Measurements from ENCODE around the gene C4orf51.

Gene C4orf51

DNA sequence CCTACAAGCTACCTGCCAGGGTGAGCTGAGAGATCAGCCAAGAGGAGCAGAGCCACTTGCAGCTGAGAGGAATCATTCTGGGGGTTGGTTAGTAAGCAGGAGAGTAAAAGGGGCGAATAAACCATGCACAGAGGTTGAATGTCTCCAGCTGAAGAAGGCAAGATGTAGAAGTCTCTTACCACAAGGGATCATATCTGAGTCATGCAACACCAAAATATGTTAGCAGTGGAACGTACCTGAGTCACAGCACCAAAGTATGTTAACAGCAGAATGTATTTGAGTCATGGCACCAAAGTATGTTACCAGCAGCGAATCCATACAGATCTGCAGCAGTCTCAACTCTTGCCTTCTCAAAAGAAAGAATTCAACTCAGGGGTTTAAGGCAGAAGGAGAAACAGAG is 29.9 kb downstream of the C4orf51 start:
- DNase-seq (ENCODE audit: low spot score) = no peak

DNA sequence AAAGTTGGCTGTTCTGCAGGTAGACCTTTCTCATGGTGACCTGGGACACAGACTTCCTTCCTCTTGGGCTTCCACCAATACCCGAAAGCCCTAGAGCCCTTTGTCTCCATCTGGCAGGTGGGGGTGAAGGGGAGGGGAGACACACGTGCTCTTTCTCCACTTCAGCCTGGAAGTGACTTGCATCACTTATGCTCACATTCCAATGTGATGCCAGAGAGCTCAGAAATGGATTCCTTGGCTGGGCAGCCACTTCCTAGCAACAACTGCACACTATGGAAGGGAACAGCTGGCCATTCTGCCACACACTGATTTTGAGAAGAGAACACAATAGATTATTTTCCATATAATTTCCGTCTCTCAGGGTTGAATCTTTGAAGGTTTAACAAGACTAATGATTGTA is 36.3 kb downstream of the C4orf51 start:
- no peak for DNase-seq (ENCODE audit: low spot score)

DNA sequence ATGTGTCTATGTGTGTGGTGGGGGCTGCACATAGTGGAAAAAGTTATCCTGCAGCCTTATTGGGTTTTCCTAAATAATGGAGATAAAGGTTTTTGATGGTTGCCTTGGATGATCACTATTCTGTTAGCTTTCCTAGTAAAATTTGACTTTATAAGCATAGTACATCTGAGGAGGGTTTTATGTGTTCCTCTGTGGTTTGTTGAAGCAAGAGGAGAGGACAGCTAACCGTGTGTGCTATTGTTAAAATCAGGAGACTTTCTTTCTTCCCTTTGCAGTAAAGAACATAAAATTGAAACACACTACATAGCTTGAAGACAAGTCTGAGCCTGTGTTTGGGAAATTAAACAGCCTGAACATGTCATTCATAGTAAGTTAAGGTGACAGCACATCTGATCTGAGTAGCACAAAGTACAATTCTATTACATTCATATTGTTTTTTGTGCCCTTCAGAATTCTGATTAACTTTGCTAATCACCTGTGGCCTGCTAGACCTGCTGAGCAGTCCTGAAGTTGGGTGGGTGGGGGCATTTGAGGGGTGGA is 36.8 kb downstream of the C4orf51 start:
- DNase-seq (ENCODE audit: low spot score) = no peak

DNA sequence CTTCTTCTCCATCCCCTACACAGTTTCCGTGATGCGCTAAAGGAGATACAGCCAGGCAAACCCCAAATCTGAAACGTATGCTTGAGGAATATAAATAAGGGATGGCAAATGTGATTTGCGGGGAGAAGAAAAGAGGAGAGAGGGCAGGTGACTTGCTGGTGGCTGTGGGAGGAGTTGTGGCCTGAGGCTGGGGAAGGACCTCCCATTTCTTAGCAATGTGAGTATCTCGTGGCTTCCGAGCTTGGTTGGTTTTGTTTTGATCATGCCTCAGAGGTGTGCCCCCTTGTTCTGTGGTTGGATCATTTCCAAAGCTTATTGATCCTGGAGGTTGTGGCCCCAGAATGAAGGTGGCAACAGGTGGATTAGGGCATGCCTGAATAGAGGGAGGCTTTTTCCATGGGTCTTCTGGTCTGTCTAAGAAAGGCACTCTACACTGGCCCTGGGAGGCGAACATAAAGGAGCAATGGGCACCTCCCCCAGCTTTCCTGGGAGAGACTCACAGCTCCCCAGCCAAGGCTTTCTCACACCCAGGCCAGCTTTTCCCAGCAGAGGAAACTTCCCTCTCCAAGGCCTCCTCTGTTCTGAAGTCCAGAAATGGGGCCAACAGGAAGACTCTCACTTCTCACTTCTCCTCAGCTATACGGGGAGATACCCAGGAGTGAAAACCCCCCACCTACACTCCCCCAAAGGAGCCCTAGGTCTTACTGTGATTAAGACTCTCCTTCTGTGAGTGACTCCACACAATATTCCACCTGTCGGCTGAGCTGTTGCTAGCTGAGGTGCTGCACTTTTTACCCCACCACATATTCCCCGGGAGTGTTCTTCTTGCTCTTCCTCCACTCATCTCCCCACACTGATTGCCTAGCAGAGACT is 40.0 kb downstream of the C4orf51 start:
- DNase-seq (ENCODE audit: low spot score) = no peak

GRCh38 chr4:145720656-145721055 is 40.7 kb downstream of the C4orf51 start:
- DNase-seq (ENCODE audit: low spot score) = no peak

DNA sequence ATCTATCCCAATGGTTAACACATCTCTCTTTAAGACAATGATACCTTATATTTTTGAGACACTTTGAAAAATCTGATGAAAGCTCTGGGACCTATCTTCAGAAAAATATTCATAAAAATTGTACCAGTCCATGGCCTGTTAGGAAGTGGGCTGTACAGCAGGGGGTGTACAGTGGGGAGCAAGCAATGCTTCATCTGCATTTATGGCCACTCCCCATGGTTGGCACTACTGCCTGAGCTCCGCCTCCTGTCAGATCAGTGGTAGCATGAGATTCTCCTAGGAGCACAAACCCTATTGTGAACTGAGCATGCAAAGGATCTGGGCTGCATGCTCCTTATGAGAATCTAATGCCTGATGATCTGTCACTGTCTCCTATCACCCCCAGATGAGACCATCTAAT is 42.6 kb downstream of the C4orf51 start:
- peak; percentile 49 for DNase-seq (ENCODE audit: low spot score)

DNA sequence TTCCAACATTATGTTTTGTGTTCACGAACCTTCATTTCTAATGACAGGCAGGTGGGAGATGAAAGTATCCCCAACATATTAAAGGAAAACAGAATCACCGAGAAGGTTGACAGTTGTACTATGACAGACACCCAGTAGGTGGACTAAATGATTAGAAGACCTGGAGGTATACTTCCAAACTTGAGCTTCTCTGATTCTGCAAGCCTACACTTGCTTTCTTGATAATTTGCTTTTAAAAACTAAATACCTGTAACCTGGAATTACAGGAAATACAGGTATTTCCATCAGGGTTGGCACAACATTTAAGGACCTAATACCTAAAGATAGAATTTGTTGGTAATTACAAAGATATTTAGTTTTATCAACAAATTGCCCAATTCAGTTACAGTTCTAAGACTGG is 43.4 kb downstream of the C4orf51 start:
- DNase-seq (ENCODE audit: low spot score) = no peak

DNA sequence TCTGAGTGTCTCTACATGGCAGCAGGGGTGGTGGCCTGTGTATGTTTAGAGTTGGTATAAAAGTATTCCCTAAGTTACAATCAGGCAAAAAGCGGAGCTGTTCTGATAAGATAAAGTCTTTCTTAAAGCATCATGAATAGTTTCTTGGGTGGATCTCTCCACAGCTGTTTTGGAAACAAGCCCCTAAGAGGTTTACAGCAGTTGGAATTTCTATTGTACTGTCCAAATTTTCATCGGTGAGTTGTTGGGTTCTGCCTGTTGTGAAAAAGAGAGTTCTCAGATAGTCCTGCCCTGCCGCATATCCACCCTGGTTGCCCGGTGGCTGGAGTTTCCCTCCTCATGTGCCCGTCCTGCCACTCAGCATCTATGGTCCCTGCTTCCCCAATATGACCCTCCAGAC is 50.1 kb downstream of the C4orf51 start:
- no peak for DNase-seq (ENCODE audit: low spot score)

GRCh38 chr4:145731028-145731427 is 51.1 kb downstream of the C4orf51 start:
- DNase-seq (ENCODE audit: low spot score) = no peak

GRCh38 chr4:145732001-145732815 is 52.3 kb downstream of the C4orf51 start:
- DNase-seq (ENCODE audit: low spot score) = no peak

DNA sequence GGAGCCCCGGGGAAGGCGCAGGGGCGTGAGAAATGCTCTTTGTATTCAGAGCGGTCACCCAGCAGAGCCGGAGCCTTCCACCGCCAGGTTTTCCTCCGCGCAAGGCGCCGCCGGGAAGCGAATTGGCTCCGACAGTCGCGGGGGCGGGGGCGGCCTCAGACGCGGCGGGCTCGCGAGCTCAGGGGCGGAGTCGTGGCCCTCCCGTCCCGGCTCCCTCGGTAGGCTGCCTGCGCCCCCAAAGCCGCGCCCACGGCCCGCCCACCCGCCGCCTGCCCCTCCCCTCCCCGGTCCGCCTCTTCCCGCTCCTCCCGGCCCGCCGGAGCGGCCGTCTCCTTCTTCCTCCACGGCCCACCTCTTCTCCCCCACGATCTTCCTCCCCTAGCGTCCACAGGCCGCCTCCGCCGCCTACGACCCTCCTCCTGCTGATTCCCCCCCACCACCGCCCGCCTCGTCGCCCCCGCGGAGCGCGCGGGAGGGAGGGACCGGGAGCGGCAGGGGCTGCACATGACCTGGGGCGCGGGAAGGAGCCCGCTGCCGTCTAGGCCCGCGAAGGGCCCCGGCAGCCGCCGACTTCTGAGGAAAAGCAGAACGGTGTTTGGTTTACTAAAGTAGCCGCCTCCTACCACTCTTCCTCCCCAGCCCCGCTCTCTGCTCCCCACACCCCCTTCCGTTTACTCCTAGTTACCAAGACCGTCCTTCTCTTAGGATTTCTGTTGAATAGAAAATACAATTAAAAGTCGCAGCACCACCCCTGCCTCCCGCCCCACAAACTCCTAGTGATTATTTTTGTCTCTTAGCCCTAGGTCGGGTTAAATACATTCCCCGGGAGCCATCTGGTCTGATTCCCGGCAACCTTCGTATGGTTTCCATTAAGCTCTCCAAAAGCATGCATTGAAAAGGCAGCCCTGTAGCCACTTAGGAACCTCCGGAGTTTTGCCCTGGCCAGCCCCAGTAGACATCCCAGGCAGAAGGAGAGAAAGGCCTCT is 53.2 kb downstream of the C4orf51 start:
- DNase-seq (ENCODE audit: low spot score) = peak; percentile 64

GRCh38 chr4:145734031-145734430 is 54.1 kb downstream of the C4orf51 start:
- no peak for DNase-seq (ENCODE audit: low spot score)

- DNase-seq (ENCODE audit: low spot score) = no peak
Observed at GRCh38 chr4:145734576-145735346, 54.8 kb downstream of the C4orf51 start.

- DNase-seq (ENCODE audit: low spot score) = no peak
Observed at GRCh38 chr4:145735347-145735675, 55.4 kb downstream of the C4orf51 start.

- no peak for DNase-seq (ENCODE audit: low spot score)
Observed at GRCh38 chr4:145735827-145736226, 55.9 kb downstream of the C4orf51 start.

DNA sequence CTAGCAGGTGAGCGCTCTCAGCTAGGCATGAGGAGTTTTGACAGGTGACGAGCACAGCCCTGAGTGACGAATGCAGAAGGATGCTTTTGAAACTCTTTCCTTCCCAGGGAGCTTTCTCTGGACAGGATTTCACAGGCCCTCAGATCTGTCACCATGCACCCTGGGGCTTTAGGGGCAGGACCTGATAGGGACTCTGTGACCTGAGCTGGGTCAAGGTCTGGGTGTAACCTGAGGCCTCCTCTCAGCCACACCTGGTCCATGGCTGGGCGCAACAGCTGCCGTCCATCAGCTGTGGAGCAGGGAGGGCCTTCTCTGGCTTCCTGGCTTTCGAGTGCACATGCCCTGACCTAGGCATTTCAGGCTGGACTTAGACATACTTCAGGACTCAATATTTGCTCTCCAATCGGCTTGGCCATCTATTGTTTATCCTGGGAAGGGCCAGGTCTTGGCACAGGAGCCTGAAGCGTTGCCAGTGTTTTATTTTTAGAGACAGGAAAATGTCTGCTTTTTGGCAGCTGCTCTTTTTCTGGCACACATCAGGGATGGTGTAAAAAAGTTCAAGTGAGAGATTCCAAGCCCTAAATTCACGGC is 56.4 kb downstream of the C4orf51 start:
- DNase-seq (ENCODE audit: low spot score) = no peak

GRCh38 chr4:145739845-145740244 is 59.9 kb downstream of the C4orf51 start:
- no peak for DNase-seq (ENCODE audit: low spot score)

DNA sequence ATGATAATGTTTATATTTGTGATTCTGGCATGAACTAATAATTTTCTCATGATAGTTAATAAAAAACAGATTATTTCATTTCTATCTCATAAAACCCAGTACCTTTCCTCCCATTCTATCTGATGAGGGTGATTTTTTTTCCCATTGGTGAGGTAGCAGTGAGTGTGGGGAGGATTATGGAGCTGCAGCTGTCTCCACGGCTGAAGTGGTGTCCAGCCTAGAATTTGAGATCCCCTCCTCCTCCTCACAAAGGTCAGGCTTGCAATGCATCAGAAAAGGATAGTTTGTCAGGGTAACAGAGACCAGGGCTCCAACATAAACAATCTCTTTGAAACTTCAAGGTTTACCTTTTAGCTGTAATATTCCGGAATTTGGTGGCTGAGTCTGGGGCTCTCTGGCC is 60.9 kb downstream of the C4orf51 start:
- no peak for DNase-seq (ENCODE audit: low spot score)

GRCh38 chr4:145743641-145744040 is 63.7 kb downstream of the C4orf51 start:
- no peak for DNase-seq (ENCODE audit: low spot score)

- DNase-seq (ENCODE audit: low spot score) = no peak
Observed at GRCh38 chr4:145755802-145756201, 75.9 kb downstream of the C4orf51 start.

GRCh38 chr4:145756244-145756643 is 76.3 kb downstream of the C4orf51 start:
- DNase-seq (ENCODE audit: low spot score) = no peak

Measured in NAMALWA (cell line).